ENCODE measurements around the gene RAB26.

The RAB26 gene

DNA sequence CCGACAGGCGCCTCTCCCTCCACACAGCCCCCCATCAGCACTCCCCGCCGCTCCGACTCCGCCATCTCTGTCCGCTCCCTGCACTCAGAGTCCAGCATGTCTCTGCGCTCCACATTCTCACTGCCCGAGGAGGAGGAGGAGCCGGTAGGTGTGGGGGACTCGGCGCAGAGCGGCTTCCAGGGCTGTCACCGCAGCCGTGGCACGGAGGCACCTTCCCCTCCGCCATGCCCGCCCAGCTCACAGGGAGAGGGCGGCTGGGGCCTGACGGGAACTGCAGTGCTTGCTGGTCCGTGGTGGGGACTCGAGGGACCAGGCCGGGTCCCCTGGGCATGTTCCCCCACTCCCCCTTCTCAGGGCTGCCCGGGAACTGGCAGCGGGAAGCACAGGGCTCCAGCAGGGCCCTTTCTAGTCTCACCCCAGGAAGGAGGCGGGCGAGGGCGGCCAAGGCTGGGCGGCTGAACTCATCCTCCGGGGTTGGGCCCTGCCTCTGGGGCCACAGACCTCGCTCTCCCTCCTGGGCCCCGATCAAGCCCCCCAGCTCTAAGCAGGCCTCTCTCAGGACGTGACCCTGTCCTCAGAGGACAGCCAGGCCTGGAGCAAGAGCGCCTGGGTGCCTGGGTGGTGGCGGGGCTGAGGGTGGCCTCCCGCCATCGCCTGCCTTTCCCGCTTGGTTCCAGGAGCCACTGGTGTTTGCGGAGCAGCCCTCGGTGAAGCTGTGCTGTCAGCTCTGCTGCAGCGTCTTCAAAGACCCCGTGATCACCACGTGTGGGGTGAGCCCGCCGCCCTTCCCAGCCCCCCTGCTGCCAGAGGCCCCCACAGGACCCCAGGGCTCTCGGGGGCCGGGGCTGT is 22.4 kb downstream of the RAB26 start:
- no peak for FAIRE-seq

DNA sequence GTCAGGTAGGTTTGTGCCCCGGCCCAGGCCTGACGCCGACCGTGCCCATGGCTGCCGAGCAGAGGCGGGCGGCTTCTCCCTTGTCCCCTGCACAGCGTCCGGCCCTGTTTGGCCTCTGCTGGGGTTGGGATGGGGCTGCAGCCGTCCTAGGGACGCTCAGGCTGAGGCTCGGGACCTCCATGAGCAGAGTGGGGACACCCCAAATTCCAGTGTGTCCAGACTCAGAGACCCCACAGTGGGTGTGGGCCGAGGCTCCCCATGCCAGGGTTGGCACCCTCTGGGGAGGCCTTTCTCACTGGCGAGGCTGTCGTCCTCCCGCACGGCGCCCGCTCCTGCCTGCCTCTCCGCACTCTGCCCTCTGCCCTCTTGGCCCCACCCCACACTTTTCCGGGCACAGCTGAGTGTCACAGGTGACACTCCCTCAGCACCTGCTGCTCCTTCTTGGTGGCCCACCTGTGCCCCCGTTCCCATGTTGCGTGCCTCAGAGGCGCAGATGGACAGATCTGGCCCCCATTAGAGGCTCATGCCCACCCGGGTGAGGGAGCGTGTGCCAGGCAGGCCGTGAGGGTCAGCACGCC is 23.3 kb downstream of the RAB26 start:
- TF ChIP-seq POLR2A (IDR thresholded peaks at IDR 0.05; ENCODE audit: low read depth, low read length), result no peak
- TF ChIP-seq TAF1 (IDR thresholded peaks at IDR 0.05; ENCODE audit: borderline replicate concordance, low read depth, low read length), result no peak
- TF ChIP-seq POLR2AphosphoS5 (IDR thresholded peaks at IDR 0.05; ENCODE audit: low read depth, low read length), result no peak
- DNase-seq (ENCODE audit: insufficient read length) (no peak), FAIRE-seq (no peak)

More for the DNA sequence above, 22.4 kb downstream of the RAB26 start:
- TF ChIP-seq POLR2A (IDR thresholded peaks at IDR 0.05; ENCODE audit: low read depth, low read length), result no peak
- TF ChIP-seq TAF1 (IDR thresholded peaks at IDR 0.05; ENCODE audit: borderline replicate concordance, low read depth, low read length), result no peak
- TF ChIP-seq POLR2AphosphoS5 (IDR thresholded peaks at IDR 0.05; ENCODE audit: low read depth, low read length), result no peak
- DNase-seq (ENCODE audit: insufficient read length), result no peak

DNA sequence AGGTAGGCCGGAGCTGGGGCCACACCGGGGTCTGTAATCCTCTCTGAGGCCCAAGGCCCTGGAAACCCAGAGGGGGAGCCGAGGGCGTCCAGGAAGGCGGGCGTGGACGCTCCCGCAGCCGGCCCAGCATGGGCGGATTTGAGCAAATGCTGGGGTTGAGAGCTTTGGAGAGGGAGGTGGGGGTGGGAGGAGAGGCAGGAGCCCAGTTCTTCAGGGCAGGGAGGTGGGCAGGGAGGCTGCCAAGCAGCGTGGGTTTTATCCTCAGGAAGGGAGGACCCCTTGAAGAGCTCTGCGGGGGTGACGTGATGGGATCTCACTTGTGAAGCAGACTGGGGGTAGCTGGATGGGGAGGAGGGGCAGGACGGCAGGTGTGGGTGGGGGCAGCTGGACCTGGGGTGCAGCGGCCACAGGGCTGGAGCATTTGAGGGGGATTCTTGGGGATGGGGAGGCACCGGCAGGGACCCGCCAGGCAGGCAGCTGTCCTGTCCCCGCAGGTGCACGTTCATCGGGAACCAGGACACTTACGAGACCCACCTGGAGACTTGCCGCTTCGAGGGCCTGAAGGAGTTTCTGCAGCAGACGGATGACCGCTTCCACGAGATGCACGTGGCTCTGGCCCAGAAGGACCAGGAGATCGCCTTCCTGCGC is 24.4 kb downstream of the RAB26 start:
- DNase-seq (ENCODE audit: insufficient read length), result no peak
- FAIRE-seq, result no peak
- no peak for TF ChIP-seq TAF1 (IDR thresholded peaks at IDR 0.05; ENCODE audit: borderline replicate concordance, low read depth, low read length)

DNA sequence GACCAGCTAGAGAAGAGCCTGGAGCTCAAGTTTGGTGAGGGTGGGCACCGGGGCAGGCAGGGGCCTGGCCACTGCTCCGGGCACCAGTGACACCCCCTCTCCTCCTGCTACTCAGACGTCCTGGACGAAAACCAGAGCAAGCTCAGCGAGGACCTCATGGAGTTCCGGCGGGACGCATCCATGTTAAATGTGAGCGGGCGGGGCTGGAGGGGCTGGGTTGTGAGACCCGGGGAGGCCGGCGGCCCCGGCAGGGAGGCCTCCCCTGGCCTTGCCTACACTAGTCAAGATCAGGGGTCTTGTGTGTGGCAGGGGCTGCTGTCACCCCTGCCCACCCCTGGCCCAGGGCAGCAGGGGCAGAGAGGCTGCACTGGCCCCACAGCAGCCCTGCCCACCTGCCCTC is 24.9 kb downstream of the RAB26 start:
- TF ChIP-seq POLR2AphosphoS5 (IDR thresholded peaks at IDR 0.05; ENCODE audit: low read depth, low read length), result no peak
- TF ChIP-seq TAF1 (IDR thresholded peaks at IDR 0.05; ENCODE audit: borderline replicate concordance, low read depth, low read length), result no peak
- TF ChIP-seq POLR2A (IDR thresholded peaks at IDR 0.05; ENCODE audit: low read depth, low read length), result no peak
- FAIRE-seq, result no peak

DNA sequence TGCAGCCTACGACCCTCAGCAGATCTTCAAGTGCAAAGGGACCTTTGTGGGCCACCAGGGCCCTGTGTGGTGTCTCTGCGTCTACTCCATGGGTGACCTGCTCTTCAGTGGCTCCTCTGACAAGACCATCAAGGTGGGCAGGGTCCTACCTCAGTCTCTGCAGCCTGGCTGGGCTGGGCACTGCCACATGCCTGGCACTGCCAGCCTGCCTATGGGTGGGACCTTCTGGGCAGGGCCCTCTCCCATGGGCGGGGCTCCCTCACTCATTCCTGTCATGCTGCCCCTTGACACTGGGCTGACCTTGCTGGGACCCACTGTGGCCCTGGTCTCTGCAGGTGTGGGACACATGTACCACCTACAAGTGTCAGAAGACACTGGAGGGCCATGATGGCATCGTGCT is 25.5 kb downstream of the RAB26 start:
- TF ChIP-seq TAF1 (IDR thresholded peaks at IDR 0.05; ENCODE audit: borderline replicate concordance, low read depth, low read length) (no peak), POLR2A (IDR thresholded peaks at IDR 0.05; ENCODE audit: low read depth, low read length) (no peak), POLR2AphosphoS5 (IDR thresholded peaks at IDR 0.05; ENCODE audit: low read depth, low read length) (no peak)
- DNase-seq (ENCODE audit: insufficient read length) (no peak), FAIRE-seq (no peak)

More for the DNA sequence above, 24.9 kb downstream of the RAB26 start:
- no peak for DNase-seq (ENCODE audit: insufficient read length)

DNA sequence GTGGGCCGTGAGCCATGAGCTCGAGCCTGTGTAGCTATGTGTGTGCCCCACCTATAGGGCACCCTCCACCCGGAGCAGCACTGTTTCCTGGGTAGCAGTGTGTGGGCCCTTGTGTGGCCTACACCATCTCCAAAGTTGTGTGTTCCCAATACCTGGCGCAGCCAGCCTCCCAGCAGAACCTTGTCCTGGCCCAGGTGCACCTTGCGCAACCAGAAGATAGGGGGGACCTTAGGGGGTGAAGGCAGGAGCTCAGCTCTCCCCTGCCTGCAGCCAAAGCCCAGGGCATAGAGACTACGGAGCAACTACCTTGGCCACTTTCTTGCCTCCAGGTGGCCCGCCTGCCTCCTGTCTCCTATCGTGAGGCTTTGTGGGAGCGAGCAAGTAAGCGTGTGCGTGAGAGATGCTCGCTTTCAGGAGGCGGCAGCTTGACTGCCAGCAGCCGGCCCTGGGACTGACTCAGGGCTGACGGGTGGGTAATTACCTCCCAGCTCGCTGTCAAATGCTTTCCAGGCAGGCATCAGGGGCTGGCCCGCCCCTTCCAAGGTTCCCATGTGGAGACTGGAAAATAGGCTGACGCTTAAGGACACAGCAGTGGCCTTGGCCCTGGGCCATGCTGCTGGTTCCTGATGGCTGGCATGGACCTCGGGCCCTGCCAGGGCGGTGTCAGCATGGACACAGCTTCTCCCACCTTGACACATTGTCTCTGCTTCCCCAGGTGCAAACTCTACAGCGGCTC is 26.1 kb downstream of the RAB26 start:
- DNase-seq (ENCODE audit: insufficient read length) (no peak), FAIRE-seq (no peak)
- TF ChIP-seq POLR2AphosphoS5 (IDR thresholded peaks at IDR 0.05; ENCODE audit: low read depth, low read length) (no peak), POLR2A (IDR thresholded peaks at IDR 0.05; ENCODE audit: low read depth, low read length) (no peak), TAF1 (IDR thresholded peaks at IDR 0.05; ENCODE audit: borderline replicate concordance, low read depth, low read length) (no peak)

DNA sequence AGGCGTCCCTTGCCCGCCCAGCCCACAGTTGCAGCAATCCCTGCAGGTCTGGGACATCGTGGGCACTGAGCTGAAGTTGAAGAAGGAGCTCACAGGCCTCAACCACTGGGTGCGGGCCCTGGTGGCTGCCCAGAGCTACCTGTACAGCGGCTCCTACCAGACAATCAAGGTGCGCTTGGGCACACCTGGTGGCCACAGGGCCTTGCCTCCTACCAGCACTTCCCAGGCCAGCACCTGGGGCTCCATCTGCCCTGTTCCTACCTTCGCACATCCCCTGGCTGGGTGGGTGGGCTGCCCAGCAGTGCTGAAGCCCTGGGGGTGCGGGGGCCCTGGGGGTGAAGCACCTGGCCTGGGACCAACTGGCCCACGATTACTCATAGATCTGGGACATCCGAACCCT is 27.0 kb downstream of the RAB26 start:
- DNase-seq (ENCODE audit: insufficient read length) (no peak), FAIRE-seq (no peak)
- TF ChIP-seq TAF1 (IDR thresholded peaks at IDR 0.05; ENCODE audit: borderline replicate concordance, low read depth, low read length) (no peak), POLR2A (IDR thresholded peaks at IDR 0.05; ENCODE audit: low read depth, low read length) (no peak), POLR2AphosphoS5 (IDR thresholded peaks at IDR 0.05; ENCODE audit: low read depth, low read length) (no peak)

DNA sequence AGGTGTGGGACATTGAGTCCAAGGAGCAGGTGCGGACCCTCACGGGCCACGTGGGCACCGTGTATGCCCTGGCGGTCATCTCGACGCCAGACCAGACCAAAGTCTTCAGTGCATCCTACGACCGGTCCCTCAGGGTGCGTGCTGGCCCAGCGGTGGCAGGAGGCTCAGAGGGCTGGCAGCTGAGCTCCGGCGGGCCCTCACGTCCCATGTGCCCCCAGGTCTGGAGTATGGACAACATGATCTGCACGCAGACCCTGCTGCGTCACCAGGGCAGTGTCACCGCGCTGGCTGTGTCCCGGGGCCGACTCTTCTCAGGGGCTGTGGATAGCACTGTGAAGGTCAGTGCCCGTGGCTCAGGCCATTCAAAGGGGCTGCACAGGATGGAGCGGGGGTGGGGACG is 27.6 kb downstream of the RAB26 start:
- TF ChIP-seq POLR2A (IDR thresholded peaks at IDR 0.05; ENCODE audit: low read depth, low read length), result no peak
- no peak for TF ChIP-seq POLR2AphosphoS5 (IDR thresholded peaks at IDR 0.05; ENCODE audit: low read depth, low read length)
- no peak for TF ChIP-seq TAF1 (IDR thresholded peaks at IDR 0.05; ENCODE audit: borderline replicate concordance, low read depth, low read length)
- DNase-seq (ENCODE audit: insufficient read length) (no peak), FAIRE-seq (no peak)

DNA sequence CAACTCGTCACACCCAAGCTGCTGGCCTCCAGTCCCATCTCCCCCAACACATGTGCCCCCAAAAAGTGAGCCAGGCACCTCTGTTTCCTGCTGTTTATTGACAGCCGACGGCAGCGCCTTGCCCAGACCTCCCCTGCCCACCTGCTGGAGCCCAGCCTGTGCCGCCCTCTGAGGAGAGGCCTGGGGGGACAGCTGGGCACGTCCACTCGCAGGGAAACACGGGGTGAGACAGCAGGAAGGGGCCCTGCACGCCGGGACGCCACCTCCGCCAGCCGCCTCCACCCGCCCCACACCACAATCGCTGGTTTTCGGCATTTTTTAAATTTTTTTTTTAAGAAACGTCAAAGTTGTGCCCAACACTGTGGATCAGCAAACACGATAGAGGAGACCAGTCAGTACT is 28.7 kb downstream of the RAB26 start:
- no peak for FAIRE-seq
- no peak for DNase-seq (ENCODE audit: insufficient read length)
- no peak for TF ChIP-seq POLR2A (IDR thresholded peaks at IDR 0.05; ENCODE audit: low read depth, low read length)

DNA sequence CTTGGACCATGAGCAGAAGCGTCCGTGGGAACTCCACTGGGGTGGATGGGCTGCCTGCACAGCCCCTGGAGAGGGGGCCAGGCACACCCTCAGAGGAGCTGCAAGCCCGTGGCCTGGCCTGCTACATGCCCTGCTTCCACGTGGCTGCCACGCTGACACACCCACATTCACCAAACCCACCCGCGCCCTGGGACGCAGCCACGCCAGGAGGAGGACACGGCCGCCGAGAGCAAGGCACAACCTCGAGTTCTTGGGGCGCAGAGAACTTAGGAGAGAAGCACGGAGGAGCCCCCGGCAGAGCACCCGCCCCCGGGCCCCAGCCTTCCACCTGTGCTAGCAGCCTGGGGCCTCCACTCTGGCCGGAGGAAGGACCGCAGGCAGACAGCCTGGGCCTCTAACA is 29.1 kb downstream of the RAB26 start:
- DNase-seq (ENCODE audit: insufficient read length) (no peak), FAIRE-seq (no peak)
- TF ChIP-seq POLR2AphosphoS5 (IDR thresholded peaks at IDR 0.05; ENCODE audit: low read depth, low read length), result no peak
- no peak for TF ChIP-seq TAF1 (IDR thresholded peaks at IDR 0.05; ENCODE audit: borderline replicate concordance, low read depth, low read length)
- no peak for TF ChIP-seq POLR2A (IDR thresholded peaks at IDR 0.05; ENCODE audit: low read depth, low read length)

DNA sequence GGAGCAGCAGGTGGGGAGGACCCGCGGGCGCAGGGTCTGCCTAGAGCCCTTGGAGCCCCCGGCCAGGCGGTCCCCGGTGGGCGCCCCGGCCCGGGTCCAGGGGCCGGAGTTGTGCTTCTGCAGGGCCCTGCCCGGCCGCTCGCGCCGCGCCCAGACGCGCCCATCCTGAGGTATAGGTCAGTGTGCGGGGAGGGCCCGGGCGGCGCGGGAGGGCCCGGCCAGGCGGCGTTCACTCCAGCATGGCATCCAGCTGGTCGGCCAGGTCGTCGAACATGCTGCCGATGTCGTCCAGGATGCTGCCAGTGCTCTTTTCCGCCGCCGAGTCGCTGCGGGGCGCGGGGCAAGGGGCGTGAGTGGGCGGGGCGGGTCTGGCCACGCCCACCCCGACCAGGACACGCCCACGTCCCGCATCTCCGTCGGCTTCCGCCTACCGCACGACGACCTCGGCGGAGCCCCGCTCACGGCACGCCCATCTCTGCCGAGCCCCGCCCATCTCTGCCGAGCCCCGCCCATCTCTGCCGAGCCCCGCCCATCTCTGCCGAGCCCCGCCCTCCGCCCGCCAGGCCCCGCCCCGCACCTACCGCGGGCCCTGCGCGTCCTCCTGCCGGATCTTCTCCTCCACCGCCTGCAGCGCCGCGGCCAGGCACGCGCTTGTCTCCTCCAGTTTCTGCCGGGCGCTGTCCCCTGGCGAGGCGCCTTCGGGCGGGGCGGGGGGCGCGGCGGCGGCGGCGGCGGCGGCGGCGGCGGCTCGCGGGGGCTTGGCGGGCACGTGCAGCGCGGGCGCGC is 30.1 kb downstream of the RAB26 start:
- no peak for TF ChIP-seq POLR2A (IDR thresholded peaks at IDR 0.05; ENCODE audit: low read depth, low read length)
- no peak for TF ChIP-seq POLR2AphosphoS5 (IDR thresholded peaks at IDR 0.05; ENCODE audit: low read depth, low read length)
- no peak for TF ChIP-seq TAF1 (IDR thresholded peaks at IDR 0.05; ENCODE audit: borderline replicate concordance, low read depth, low read length)
- DNase-seq (ENCODE audit: insufficient read length), result no peak
- FAIRE-seq, result no peak
